ENCODE results near the gene TIAM1.

DNA sequence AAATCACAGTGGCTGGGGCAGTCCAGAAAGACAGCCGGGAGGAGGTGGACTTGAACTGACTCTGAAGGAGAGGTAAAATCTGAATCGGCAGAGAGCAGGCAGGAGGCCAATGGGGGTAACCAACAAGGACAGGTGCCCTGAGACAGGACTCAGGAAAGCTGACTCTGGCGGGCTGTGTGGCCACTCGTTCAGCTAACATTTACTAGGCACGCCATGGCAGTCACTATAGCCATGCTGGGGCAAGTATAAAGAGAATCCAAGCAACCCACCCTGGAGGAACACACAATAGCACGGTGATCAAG lies 7.4 kb downstream of the TIAM1 start:
- TF ChIP-seq TAF1 (IDR thresholded peaks at IDR 0.05; ENCODE audit: low read depth, low read length): no peak
- TF ChIP-seq, protein P1, sequence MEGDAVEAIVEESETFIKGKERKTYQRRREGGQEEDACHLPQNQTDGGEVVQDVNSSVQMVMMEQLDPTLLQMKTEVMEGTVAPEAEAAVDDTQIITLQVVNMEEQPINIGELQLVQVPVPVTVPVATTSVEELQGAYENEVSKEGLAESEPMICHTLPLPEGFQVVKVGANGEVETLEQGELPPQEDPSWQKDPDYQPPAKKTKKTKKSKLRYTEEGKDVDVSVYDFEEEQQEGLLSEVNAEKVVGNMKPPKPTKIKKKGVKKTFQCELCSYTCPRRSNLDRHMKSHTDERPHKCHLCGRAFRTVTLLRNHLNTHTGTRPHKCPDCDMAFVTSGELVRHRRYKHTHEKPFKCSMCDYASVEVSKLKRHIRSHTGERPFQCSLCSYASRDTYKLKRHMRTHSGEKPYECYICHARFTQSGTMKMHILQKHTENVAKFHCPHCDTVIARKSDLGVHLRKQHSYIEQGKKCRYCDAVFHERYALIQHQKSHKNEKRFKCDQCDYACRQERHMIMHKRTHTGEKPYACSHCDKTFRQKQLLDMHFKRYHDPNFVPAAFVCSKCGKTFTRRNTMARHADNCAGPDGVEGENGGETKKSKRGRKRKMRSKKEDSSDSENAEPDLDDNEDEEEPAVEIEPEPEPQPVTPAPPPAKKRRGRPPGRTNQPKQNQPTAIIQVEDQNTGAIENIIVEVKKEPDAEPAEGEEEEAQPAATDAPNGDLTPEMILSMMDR (IDR thresholded peaks at IDR 0.05; ENCODE audit: control extremely low read depth in 1 of 3, insufficient read depth in 1 of 3, low read depth in 1 of 3, low read length in 3 of 3): no peak
- no peak for TF ChIP-seq EP300 (IDR thresholded peaks at IDR 0.05; ENCODE audit: borderline replicate concordance in 1 of 2, low read depth in 2 of 2, low read length in 2 of 2)
- TF ChIP-seq, protein P2, sequence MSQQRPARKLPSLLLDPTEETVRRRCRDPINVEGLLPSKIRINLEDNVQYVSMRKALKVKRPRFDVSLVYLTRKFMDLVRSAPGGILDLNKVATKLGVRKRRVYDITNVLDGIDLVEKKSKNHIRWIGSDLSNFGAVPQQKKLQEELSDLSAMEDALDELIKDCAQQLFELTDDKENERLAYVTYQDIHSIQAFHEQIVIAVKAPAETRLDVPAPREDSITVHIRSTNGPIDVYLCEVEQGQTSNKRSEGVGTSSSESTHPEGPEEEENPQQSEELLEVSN (IDR thresholded peaks at IDR 0.05): no peak
- TF ChIP-seq ZNF274 (IDR thresholded peaks at IDR 0.05; ENCODE audit: borderline replicate concordance, extremely low read depth, low read length): no peak
- no peak for TF ChIP-seq GABPA (IDR thresholded peaks at IDR 0.05; ENCODE audit: borderline replicate concordance, insufficient read depth, low read length)
- TF ChIP-seq POLR2AphosphoS5 (IDR thresholded peaks at IDR 0.05; ENCODE audit: low read depth, low read length): no peak
- no peak for TF ChIP-seq EZH2 (IDR thresholded peaks at IDR 0.05; ENCODE audit: low read depth, low read length, severe bottlenecking)
- no peak for TF ChIP-seq RXRA (IDR thresholded peaks at IDR 0.05; ENCODE audit: insufficient read depth, low read depth, low read length)
- TF ChIP-seq TCF12 (IDR thresholded peaks at IDR 0.05; ENCODE audit: low read depth, low read length): no peak
- TF ChIP-seq SIN3A (conservative IDR thresholded peaks at IDR 0.05 in 1 of 2, IDR thresholded peaks at IDR 0.05 in 1 of 2; ENCODE audit: low read depth in 1 of 2, low read length in 2 of 2): no peak
- TF ChIP-seq POLR2A (IDR thresholded peaks at IDR 0.05; ENCODE audit: control extremely low read depth in 1 of 2, low read depth in 2 of 2, low read length in 2 of 2): no peak
